Mucosa of descending colon (tissue), 3 donors: ENCODE results near the gene CDRT4. TPM values are rescaled to one million over a fixed set of nuclear protein-coding genes. Genes with fewer than 3 reads are reported as not detected.

Experiments used
- ATAC-seq: fragments of 200-7000 bp; cut with Tn5 transposase; one replicate; pipeline ENCODE4 v1.9.1; 2020; ENCODE audit warnings: mild to moderate bottlenecking, moderate library complexity
- DNase-seq, 3 donors: peaks; one replicate each; pipeline ENCODE4 v3.0.0-alpha.2; 2020
- H3K36me3 ChIP-seq: fragments of 200-600 bp; one replicate; pipeline ENCODE4 v1.8.0; 2021; ENCODE audit warnings: low read depth, mild to moderate bottlenecking
- H3K4me1 ChIP-seq: fragments of 200-600 bp; one replicate; pipeline ENCODE4 v1.8.0; 2021; ENCODE audit warnings: low read depth, mild to moderate bottlenecking
- H3K4me3 ChIP-seq: fragments of 200-600 bp; one replicate; pipeline ENCODE4 v1.8.0; 2021; ENCODE audit warnings: mild to moderate bottlenecking
- H3K9me3 ChIP-seq: fragments of 200-600 bp; one replicate; pipeline ENCODE4 v1.8.0; 2021; ENCODE audit warnings: mild to moderate bottlenecking
- CTCF ChIP-seq: fragments of 200-600 bp; IDR thresholded peaks from one replicate; pipeline ENCODE4 v1.8.0; 2022; ENCODE audit warnings: antibody characterized with exemption, mild to moderate bottlenecking
- intact Hi-C, 2 donors: fragments of 100-400 bp; cut with DNase I in 1 of 2; cut with micrococcal nuclease in 1 of 2; formaldehyde crosslinking; loops; one replicate each; pipeline versions ENCODE4 v1.11.0 to v1.11.1; 2022; cut with DNase I, micrococcal nuclease
- total RNA-seq, 3 donors: library from RNA; stranded (reverse); fragmentation: NEBNext Ultra II Directional in 2 of 3; extraction: Animal tissue kit (Norgen Biotek cat#: 25700) in 2 of 3; gene quantifications; one replicate each; pipeline versions ENCODE4 v1.2.1 to v1.2.4, GENCODE V29; 2021 to 2023
- donor health status: DM: no; HTN: no; CAD: no; lungs with moderate emphysema.
- donor health status: DM: no; HTN: no; CAD: no.
- donor health status: DM: no; HTN: yes; CAD: no.

Gene CDRT4
- total RNA-seq, 3 donors from 2014 or later: 4.8 to 17.5 (median 5.7) TPM

GRCh38 chr17:15466131-15466530, 1.3 kb downstream of the CDRT4 start:
- intact Hi-C loops: no loop called here
- TF ChIP-seq CTCF: no peak
- DNase-seq: no peak

GRCh38 chr17:15465045-15465701, 2.2 kb downstream of the CDRT4 start:
- Histone ChIP-seq H3K4me1 (peaks cover 12% of the 10 kb centered on the region), H3K4me3 (no peak overlapping the region), H3K36me3 (no peaks in the 10 kb centered on the region), H3K9me3 (no peaks in the 10 kb centered on the region)
- no peak for ATAC-seq
- intact Hi-C loops: no loop called here
- no peak for TF ChIP-seq CTCF
- DNase-seq: no peak

More at GRCh38 chr17:15466131-15466530, 1.3 kb downstream of the CDRT4 start:
- Histone ChIP-seq H3K9me3 (no peaks in the 10 kb centered on the region), H3K4me3 (no peak overlapping the region), H3K36me3 (no peaks in the 10 kb centered on the region), H3K4me1 (peaks cover 12% of the 10 kb centered on the region)
- ATAC-seq: no peak

- Histone ChIP-seq H3K9me3 (no peaks in the 10 kb centered on the region), H3K36me3 (no peaks in the 10 kb centered on the region), H3K4me3 (no peak overlapping the region), H3K4me1 (peaks cover 12% of the 10 kb centered on the region)
- no peak for DNase-seq
- no peak for TF ChIP-seq CTCF
- intact Hi-C loops: no loop called here
- ATAC-seq: no peak
Measured at GRCh38 chr17:15464231-15464985, 3.0 kb downstream of the CDRT4 start.

GRCh38 chr17:15462976-15463772, 4.2 kb downstream of the CDRT4 start:
- H3K4me1 ChIP-seq: peaks cover 6% of the 10 kb centered on the region
- intact Hi-C loops: no loop called here
- ATAC-seq (peak; percentile 16), DNase-seq (no peak)
- H3K36me3 ChIP-seq: no peaks in the 10 kb centered on the region
- no peak overlapping the region for H3K4me3 ChIP-seq
- H3K9me3 ChIP-seq: no peaks in the 10 kb centered on the region
- no peak for TF ChIP-seq CTCF

GRCh38 chr17:15457723-15458094, 9.7 kb downstream of the CDRT4 start:
- ATAC-seq: no peak

More at GRCh38 chr17:15457723-15458094, 9.7 kb downstream of the CDRT4 start:
- Histone ChIP-seq H3K4me3 (no peak overlapping the region), H3K36me3 (no peaks in the 10 kb centered on the region), H3K4me1 (peaks cover 10% of the 10 kb centered on the region), H3K9me3 (no peaks in the 10 kb centered on the region)
- DNase-seq: no peak
- no peak for TF ChIP-seq CTCF
- intact Hi-C loops: loop anchor here in 1 of 2 donors (5.0 kb wide), 1 partner anchor 195 kb away; no protein-coding TSS in a partner anchor
